Left renal pelvis (tissue), 4 donors: Measurements from ENCODE around the gene ACSS1. TPM values are rescaled to one million over a fixed set of nuclear protein-coding genes. Genes with fewer than 3 reads are reported as not detected.
A peak's percentile ranks its signal among the peaks of the same experiment; 100 is the strongest.

Source experiments
- DNase-seq, 4 donors: peaks; one replicate each; pipeline ENCODE4 v3.0.0-alpha.2; 2013; ENCODE audit warnings: low read depth in 4 of 4, low spot score in 3 of 4
- polyA plus RNA-seq, 4 donors: library from polyadenylated mRNA; unstranded; fragments of 120-200 nt; gene quantifications; one replicate each; pipeline ENCODE4 v1.2.1, GENCODE V29; 2013; ENCODE audit not compliant: insufficient read length in 4 of 4

The ACSS1 gene
- 10 to 100 TPM; 14.8 to 34.6 (median 29.8) TPM for polyA plus RNA-seq

DNA sequence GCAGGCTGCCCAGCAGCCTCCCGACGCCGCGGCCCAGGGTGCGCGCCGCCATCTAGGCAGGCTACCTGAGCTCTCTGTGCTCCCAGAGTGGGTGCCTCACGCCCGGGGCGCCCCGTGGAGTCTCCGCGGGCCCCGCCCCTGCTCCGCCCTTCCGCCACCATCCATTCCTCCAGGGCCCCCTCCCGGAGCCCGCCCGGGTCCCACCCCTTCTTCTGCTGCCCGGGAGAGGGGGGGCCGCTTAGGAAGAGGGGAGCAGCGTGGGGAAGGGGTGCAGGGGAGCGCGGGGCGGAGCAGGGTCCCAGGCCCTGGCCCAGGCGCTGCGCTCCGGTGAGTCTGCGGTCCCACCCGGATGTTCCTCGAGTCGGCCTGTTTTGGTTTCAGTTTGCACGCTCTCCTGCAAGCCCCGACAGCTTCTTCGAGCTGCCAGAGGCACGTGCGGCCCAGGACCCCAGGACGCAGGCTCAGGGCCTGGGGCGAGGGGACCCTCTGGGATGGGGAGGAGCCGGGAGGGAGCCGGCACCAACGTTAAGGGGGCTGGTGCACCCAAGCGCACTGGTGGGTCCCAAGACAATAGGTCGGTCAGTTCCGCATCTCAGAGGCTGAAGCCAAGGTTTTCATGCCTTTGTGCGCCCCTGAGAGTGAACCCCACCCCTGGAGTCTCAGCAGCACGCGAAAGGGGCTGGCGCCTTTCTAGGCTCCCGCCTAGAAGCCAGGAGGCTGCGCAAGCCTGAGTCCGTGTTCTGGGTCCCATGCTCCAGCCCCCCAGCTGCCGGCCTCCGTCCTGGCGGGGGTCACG is at the start of gene ACSS1:
Gene ACSS1, minus strand, starts transcription at position 89 of the 796 bp plus-strand sequence. Its CDS starts 37 bp downstream, at position 52.
- no peak for DNase-seq

DNA sequence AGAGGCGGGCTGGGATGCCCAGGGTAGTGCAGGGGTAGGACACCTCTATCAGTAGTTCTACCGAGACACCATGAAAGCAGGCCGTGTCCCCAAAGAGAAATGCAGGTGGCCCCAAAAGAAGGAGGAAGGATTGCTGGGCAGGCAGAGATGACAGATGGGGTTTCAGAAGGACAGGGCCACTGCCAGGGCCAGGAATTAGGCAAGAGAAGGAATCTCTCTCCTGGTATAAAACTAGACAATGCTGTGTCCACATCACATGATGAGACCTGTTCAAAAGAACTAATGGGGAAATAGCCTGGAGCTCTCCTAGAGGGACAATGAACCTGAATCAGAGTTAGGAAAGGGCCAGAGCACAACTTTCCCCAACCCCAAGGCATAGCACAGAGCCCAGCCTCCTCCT is 45.6 kb upstream of the ACSS1 start:
- DNase-seq: no peak

DNA sequence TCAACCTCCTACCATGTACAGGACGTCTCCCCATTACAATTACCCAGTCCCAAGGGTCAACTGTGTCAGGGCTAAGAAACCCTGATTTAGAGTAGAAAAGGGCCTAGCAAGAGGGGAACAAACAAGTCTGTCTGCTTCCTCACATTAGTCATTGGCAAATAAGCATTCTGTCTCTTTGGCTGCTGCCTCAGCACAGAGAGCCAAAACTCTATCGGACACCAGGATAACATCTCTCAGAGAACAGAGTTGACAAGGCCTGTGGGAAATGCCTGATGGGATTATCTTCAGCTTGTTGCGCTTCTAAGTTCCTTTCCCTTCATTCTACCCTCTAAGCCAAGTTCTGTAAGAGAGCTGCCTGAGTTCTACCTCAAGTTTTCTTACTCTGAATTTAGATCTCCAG is 43.0 kb upstream of the ACSS1 start:
- no peak for DNase-seq

- no peak for DNase-seq
These were observed 41.7 kb upstream of the ACSS1 start for GRCh38 chr20:25099601-25100140.

GRCh38 chr20:25097498-25097897 is 39.6 kb upstream of the ACSS1 start:
- no peak for DNase-seq

DNA sequence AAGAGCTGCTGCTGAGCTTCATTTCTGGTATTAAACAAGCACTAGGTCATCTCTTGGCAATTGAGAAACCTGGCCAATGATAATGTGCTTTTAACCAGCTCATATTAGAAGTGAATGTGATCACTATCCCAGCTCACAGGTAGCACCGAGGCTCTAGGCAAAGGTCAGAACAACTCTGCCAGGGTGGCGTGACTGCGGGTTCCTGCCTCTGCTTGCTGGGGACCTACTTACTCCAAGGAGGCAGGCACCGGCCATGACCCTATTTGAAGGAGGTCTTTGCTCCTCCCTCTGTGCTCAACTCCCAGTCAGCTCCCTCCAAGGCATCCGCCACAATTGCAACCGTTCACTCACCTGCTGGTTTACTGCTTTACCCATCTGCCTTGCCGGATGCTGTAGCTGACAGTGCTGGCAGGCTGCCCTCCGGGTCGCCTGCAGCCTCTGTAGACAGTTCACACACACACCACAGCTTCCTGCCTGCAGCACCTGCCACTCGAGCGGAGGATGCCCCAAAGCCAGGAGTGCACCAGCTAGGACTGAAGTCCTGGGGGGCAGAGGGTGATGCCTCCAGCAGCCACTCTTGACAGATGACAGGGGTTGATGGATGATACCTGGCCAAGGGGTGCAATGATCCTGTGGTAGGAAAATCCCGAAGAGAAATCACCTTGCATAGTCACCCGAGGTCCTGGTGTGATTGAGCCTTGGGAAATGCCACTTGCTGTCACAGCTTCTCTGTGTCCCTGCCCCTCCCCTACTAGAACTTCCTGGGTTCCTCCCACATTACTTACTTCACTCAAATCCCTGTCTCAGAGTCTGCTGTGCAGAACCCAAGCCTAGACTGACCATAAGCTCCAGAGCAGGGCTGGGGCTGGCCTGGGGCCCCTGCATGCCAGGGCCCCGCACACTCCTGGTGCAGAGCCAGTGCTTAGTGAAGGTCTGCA is 32.8 kb upstream of the ACSS1 start:
- no peak for DNase-seq

GRCh38 chr20:25089662-25090061 is 31.7 kb upstream of the ACSS1 start:
- no peak for DNase-seq

- DNase-seq: no peak
These were observed 31.2 kb upstream of the ACSS1 start for GRCh38 chr20:25089096-25089495.

- no peak for DNase-seq
These were observed 30.3 kb upstream of the ACSS1 start for GRCh38 chr20:25088267-25088666.

DNA sequence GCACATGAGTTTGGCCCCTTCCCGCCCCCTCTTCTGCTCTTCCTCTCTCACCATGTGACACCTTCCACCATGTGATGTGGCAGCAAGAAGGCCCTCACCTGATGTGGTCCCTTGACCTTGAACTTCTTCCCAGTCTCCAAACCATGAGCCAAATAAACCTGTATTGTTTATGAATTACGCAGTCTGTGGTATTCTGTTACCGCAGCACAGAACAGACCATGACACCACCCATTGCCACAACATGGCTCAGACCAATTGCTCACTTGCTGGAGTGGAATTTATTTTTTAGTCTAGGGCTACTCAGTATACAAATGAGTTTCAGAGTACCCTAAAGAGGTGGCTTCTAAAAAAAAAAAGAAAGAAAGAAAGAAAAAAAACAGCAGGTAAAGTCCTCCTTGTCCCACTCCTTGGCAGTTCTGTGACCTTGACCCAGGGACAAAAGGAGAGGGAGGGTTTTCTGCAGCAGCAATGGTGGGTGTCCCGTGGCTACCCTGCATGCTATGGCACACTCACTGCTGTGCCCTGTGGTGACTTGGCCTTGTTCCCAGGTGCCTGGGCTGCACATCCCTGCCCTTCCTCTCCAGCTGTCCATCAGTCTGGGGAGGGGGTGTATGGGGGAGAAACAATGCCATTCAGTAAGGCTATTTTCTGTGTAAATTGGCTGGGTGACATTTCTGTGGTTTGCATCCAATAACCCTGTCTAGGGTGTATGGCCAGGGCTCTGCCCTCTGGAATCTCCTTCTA is 29.4 kb upstream of the ACSS1 start:
- DNase-seq: no peak

- no peak for DNase-seq
These were observed 28.0 kb upstream of the ACSS1 start for GRCh38 chr20:25085756-25086495.

DNA sequence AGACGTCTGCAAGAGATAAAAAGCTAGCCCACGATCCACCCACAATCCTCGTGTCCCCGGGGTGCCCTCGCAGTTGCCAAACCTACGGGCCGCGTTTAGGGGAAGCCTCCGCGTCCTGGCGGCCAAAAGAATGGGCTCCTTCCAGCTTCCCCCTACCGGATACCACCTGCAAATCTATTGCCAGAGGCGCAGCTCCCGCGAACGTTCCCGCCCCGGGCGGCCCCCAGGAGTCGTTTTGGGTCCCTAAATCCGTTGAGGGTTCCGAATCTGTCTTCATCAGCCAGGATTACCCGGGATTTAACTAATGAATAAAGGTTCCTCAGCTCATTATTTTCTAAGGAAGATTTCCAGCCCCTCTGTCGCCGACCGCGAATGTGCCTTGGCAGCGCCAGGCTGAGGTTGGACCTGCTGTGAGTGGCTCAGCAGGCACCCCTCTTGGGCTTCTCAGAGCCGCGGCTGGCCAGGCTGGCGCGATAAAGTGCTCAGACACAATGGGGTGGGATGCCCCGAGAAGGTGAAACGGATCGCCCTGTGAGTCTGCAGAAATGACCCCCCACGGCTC is 26.8 kb upstream of the ACSS1 start:
- DNase-seq: no peak

- DNase-seq: no peak
These were observed 26.1 kb upstream of the ACSS1 start for GRCh38 chr20:25083773-25084625.

DNA sequence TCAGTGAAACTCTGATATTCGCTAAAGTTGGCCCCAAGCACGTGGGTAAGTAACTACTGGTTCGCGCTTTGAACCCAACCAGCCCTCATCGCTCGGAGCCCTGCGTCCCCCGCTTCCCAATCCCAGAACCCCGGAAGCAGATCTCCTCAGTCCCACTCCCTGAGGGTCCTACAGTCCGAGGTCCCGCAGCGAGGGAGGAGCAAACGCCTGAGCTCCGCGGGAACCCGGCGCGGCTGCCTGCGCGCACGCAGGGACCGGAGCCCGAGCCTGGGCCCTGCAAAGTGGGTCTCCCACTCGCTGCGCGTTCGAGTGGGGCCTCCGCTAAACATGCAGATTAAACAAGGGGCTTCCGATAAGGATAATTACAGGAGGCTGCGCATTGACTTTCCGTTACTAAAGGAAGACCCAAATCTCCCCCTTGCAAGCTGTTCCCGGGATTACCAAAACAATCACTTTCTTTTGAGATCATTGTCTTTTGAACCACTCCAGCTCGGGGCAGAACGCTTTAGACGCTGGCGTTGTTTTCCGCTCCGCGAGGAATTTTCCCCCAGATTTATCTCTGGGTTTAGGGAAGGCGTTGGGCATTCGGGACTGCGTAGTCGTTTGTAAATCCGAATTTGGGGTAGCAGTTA is 25.3 kb upstream of the ACSS1 start:
- no peak for DNase-seq

DNA sequence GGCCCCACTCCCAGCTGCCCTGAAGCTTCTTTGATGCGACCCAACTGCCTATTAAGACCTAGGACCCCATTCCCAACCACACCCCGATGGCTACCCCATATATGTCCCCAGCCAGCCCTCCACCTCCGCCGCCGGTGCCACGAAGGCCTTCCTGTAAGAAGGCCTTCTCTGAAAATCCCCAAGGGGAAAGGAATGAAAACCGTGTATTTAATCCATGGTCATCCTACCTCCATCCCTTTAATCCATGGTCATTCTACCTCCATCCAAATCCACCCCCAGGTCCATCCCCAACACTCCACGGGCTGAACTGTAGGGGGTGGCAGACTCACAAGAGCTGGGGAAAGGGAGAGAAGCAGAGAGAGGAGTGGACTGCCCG is 24.5 kb upstream of the ACSS1 start:
- no peak for DNase-seq

DNA sequence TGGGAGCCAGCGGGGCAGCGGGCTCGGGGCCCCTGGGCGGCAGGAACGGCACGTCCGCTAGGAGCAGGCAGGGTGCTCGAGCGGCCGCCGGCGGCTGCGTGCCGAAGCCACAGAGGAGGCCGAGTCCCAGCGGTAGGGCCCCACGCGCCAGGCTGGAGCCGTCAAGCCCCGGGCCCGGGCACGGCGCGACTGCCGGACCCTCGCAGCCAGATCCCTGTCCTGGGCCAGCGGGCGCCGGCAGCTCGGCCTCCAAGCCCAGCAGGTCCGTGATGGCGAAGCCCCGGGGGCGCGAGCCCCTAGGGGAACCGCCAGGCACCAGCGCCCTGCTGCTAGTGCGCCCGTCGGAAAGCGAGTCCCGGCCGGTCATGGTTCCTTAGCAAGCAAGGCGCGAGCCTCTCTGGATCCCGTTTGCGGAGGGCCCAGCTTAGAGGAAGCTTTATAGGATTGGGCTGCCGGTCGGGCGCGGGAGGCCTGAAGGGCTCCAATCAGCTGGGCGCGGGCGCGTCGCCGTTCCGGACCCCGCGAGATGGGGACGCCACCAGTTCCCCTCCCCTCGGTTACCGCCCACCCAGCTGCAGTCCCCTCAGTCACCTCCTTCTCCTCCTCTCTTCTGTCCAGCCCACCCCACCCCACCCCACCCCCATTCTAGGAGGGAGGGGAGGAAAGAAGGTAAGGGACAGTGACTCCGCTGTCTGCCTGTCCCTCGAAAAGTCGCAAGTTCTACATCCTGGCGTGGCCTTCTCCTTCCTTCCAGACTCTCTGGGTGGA is 24.0 kb upstream of the ACSS1 start, which contains the start of gene VSX1:
Gene VSX1, minus strand, starts transcription at position 412 of the 768 bp plus-strand sequence. Its CDS starts 45 bp downstream, at position 367.
- no peak for DNase-seq

GRCh38 chr20:25081065-25081729 is 23.3 kb upstream of the ACSS1 start:
- peak in 1 of 4 donors; percentile 18 for DNase-seq
